HG03378 (cell line): ENCODE measurements around the gene MRPL22.
"Not testable (repeated sequence)": the region's sequence is repeated elsewhere in the genome, so short reads cannot be mapped to it uniquely, and the experiment has no call there.

Experiments used
- ATAC-seq: cut with Tn5 transposase; IDR thresholded peaks from one replicate; pipeline ENCODE4 v1.9.1; 2021; ENCODE audit warnings: mild to moderate bottlenecking, moderate library complexity; ENCODE audit not compliant: unreplicated experiment

MRPL22 gene

GRCh38 chr5:154939387-154939786 is 1.5 kb upstream of the MRPL22 start:
- ATAC-seq = not testable (repeated sequence)

DNA sequence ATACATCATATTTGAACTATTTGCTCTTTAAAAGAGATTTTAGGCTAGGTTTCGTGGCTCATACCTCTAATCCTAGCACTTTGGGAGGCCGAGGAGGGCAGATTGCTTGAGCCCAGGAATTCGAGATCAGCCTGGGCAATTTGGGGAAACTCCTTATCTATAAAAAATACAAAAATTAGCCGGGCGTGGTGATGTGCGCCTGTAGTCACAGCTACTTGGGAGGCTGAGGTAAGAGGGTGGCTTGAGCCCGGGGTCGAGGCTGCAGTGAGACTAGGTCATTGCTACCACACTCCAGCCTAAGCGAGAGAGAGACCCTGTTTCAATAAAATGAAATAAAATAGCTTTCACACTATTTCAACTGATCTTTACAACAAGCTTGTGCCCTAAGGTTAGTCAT is 500 bp upstream of the MRPL22 start:
- ATAC-seq = no peak

DNA sequence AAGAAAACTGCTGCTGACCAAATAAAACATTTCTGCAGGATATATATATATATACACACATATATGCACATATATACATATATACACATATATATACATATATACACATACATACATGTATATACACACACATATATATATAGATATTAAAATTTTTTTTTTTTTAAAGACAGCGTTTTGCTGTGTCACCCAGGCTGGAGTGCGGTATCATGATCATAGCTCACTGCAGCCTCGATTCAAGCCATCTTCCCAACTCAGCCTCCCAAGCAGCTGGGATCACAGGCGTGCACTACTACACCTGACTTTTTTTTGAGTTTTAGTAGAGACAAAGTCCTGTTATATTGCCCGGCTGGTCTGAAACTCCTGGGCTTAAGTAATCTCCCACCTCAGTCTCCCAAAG is 2.7 kb downstream of the MRPL22 start:
- ATAC-seq = no peak

GRCh38 chr5:154944716-154945115 is 3.8 kb downstream of the MRPL22 start:
- ATAC-seq = no peak

DNA sequence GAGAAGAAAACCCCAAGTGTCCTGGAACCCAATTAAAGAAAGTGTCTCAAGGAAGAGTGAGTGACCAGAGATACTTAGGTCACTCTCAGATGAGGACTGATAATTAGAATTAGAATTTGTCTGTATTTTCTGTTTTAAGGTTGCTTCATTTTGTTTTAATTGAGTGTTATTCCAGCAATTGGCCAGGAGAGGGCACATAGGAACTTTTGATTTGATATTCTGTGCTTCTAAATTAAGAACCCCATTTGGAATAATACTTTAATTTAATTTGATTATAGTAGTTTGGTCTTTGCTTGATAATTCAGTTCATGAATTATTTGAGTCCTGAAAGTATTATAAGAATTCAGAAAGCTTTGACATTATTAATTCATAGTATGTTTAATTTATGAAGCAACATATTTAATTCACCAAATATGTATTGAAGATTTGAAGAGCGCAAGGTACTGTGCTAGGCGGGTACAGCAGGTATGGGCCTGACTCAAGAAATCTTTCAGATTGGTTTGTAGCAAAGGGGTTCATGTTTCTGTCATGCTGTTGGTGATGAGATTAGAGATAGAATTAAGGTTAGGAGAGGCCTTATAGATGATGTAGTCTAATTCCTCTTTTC is 4.9 kb downstream of the MRPL22 start:
- ATAC-seq = no peak

DNA sequence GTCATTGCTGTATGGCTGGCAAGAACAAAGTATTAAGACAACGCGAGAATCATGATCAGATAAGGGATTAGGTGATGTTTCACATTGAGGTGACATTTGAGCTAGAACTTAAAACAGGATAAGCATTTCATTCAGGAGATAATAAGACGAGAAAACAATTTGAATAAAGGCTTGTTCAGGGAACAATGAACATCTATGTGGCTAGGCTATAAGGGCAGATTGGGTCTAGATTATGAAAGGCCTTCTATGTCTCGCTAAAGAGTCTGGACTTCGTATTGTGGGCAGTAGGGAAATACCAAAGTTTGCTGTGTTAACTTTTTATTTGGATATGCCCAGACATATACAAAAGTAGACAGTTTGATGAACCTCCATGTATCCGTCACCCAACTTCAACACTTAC is 6.9 kb downstream of the MRPL22 start:
- no peak for ATAC-seq

DNA sequence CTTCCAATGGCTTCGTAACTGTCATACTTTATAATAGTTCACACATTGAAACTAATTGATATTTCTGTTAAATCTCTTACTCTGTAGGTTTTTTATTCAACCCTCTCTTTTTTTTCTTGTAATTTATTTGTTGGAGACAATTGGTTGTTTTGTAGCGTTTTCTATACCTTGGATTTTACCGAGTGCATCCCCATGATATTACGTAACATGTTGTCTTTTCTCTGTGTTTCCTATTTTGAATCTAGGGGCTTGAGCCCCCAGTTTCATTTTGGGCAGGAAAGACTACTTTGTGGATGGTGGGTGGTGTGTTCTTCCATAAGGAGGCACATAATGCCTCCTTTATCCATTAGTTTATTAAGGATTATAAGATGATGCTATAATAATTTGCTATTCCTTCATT is 7.4 kb downstream of the MRPL22 start:
- no peak for ATAC-seq

DNA sequence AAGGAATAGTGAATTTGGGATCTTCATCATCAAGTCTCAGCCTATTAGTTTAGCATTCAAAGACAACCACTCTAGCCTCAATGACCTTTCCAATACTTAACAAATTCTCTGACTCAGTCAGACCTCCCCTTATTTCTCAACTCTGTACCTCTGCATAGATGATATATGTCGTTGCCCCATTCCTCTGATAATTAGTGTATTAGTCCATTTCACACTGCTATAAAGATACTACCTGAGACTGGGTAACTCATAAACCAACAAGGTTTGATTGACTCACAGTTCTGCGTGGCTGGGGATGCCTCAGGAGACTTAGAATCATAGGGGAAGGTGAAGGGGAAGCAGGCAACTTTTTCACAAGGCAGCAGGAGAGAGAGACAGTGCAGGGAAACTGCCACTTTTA is 8.9 kb downstream of the MRPL22 start:
- no peak for ATAC-seq

GRCh38 chr5:154956712-154957111 is 15.8 kb downstream of the MRPL22 start:
- no peak for ATAC-seq

DNA sequence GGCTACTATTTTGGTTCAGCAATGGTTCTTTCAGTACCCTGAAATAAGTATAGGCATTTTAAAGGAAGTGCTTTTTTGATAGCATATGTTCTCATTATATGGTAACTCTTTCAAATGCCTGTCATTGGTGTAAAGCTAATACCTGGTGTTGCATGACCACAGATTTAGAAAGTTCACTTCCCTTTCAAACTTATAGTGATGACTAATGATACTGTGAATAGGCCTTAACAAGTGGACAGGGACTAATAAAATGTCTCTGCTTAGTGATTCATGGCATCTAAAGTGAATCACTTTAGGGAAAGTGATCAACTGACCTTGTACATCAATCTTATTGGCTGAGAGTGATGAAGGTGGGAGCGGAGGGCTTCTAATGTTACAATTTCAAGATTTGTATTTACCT is 21.6 kb downstream of the MRPL22 start:
- ATAC-seq = peak; percentile 97

GRCh38 chr5:154966081-154966841 is 25.4 kb downstream of the MRPL22 start:
- ATAC-seq = no peak

GRCh38 chr5:154966874-154967273 is 26.0 kb downstream of the MRPL22 start:
- ATAC-seq = no peak

DNA sequence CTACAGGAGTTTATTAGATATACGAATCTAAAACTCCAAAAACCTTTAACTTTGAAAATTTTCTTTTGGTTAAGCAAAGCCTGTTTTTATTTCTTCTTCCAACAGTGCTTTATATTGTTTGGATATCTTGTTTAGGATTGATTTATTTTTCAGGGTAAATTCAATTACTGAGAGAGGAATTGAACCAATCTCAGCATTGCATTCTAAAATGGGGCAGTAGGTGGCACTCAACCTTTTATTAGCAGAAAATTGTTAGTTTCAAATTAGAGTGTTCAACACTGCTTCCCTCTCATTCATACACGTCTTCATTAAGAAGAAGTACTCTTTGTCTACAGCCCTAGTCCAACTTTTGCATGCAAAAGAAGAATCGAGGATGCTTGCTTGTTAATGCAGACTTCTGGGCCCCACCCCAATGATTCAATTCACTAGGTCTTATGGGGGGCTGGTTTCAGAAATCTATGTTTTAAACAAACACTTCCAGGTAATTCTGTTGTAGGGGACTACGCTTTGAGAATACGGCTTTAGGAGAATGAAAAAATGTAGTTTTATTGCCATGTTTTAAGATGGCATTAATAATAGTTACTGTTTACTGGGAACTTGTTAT is 26.6 kb downstream of the MRPL22 start:
- peak; percentile 36 for ATAC-seq

DNA sequence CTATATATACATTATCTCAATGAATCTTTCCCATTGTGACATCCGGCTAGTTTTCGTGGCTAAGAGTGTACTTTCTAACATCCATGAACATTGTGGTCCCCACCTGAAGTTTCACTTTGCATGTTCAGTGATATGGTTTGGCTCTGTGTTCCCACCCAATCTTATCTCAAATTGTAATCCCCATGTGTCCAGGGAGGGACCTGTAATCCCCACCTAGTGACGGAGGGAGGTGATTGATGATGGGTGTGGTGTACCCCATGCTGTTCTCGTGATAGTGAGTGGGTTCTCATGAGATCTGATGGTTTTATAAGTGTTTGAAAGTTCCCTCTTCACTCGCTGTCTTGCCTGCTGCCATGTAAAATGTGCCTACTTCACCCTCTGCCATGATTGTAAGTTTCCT is 28.1 kb downstream of the MRPL22 start:
- ATAC-seq = no peak

DNA sequence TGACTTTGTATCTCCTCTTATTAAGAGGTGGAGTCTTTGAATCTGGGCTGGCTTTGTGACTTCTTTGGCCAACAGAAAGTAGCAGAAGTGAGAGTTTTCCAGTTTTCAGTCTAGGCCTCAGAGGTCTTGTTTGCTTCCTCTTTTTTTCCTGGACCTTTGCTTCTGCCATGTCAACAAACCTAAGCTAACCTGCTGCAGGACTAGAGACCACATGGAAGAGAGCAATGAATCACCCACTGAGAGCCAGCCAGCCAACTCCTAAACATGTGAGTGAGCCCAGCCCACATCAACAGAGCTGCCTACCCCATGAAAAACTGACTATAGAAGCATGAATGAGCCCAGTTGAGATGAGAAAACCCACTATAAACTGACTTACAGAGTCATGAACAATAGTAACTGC is 29.9 kb downstream of the MRPL22 start:
- no peak for ATAC-seq

- ATAC-seq = no peak
These were observed 30.6 kb downstream of the MRPL22 start for GRCh38 chr5:154971501-154971900.

- ATAC-seq = no peak
These were observed 31.7 kb downstream of the MRPL22 start for GRCh38 chr5:154972476-154973080.

DNA sequence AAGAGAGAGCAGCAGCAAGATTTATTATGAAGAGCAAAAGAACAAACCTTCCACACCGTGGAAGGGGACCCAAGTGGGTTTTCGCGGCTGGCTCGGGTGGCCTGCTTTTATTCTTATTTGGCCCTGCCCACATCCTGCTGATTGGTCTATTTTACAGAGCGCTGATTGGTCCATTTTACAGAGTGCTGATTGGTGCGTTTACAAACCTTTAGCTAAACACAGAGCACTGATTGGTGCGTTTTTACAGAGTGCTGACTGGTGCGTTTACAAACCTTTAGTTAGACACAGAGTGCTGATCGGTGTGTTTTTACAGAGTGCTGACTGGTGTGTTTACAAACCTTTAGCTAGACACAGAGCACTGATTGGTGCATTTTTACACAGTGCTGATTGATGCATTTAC is 35.2 kb downstream of the MRPL22 start:
- not testable (repeated sequence) for ATAC-seq

DNA sequence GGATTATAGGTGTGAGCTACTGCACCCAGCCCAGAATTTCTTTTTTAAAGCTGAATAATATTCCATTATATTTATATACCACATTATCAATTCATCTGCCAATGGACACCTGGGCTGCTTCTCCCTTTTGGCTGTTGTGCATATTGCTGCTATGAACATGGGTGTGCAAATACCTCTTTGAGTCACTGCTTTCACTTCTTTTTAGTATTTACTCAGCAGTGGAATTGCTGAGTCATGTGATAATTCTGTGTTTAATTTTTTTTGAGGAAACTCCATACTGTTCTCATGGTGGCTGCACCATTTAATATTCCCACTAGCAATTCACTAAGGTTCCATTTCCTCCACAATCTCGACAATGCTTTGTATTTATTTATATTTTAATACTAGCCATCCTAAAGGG is 36.5 kb downstream of the MRPL22 start:
- peak; percentile 71 for ATAC-seq

- not testable (repeated sequence) for ATAC-seq
These were observed 37.4 kb downstream of the MRPL22 start for GRCh38 chr5:154978294-154978693.

GRCh38 chr5:154984946-154985516 is 44.2 kb downstream of the MRPL22 start:
- ATAC-seq = no peak

- no peak for ATAC-seq
These were observed 45.3 kb downstream of the MRPL22 start for GRCh38 chr5:154986151-154986550.
